PC-9 (cell line): ENCODE results near the gene GABRA1. TPM values are rescaled to one million over a fixed set of nuclear protein-coding genes. Genes with fewer than 3 reads are reported as not detected.

Source experiments
- BruUV-seq: library from RNA; stranded (reverse); fragments of 400-500 nt; replicated peaks from 2 replicates; lab custom pipeline; 2021; lab: Mats Ljungman, UMichigan
- CTCF ChIA-PET: fragments of 300-600 bp; sonication (Branson Sonifier 250); formaldehyde crosslinking; loops from one replicate; lab custom pipeline; 2022; ENCODE audit warnings: antibody characterized with exemption; lab: Charles Lee
- POLR2A ChIA-PET: fragments of 300-600 bp; sonication (Branson Sonifier 250); formaldehyde crosslinking; loops from one replicate; lab custom pipeline; 2022; ENCODE audit warnings: antibody characterized with exemption; ENCODE audit not compliant: unreplicated experiment; lab: Charles Lee
- DNase-seq, 2 experiments: peaks; one replicate each; pipeline versions ENCODE4 v3.0.0 to v3.0.0-alpha.2; 2015 to 2022; ENCODE audit warnings: mixed read lengths in 1 of 2
- H2AFZ ChIP-seq: fragments of 200-600 bp; sonication (generic); 2 replicates; pipeline ENCODE4 v1.8.1; 2017; ENCODE audit warnings: antibody characterized with exemption
- H3F3A ChIP-seq: fragments of 200-600 bp; sonication (generic); 2 replicates; pipeline ENCODE4 v1.8.1; 2017; ENCODE audit warnings: antibody characterized with exemption, mild to moderate bottlenecking, low read depth; ENCODE audit not compliant: insufficient read depth
- H3K27ac ChIP-seq: fragments of 200-600 bp; sonication (generic); 2 replicates; pipeline ENCODE4 v1.6.1; 2016; ENCODE audit warnings: mixed run types
- H3K27me3 ChIP-seq: fragments of 200-600 bp; sonication (generic); 2 replicates; pipeline ENCODE4 v1.6.1; 2016; ENCODE audit warnings: low read depth, mixed run types; ENCODE audit not compliant: insufficient read depth
- H3K36me3 ChIP-seq: fragments of 200-600 bp; sonication (generic); 2 replicates; pipeline ENCODE4 v1.6.1; 2016; ENCODE audit warnings: low read depth, mixed run types
- H3K4me1 ChIP-seq: fragments of 200-600 bp; sonication (generic); replicated peaks from 2 replicates; pipeline ENCODE4 v1.6.1; 2016; ENCODE audit warnings: mixed run types; ENCODE audit not compliant: insufficient read depth
- H3K4me2 ChIP-seq: fragments of 200-600 bp; sonication (generic); 2 replicates; pipeline ENCODE4 v1.6.1; 2017; ENCODE audit warnings: mixed run types
- H3K4me3 ChIP-seq: fragments of 200-600 bp; sonication (generic); 2 replicates; pipeline ENCODE4 v1.6.1; 2016; ENCODE audit warnings: mixed run types
- H3K79me2 ChIP-seq: fragments of 200-600 bp; sonication (generic); 2 replicates; pipeline ENCODE4 v1.6.1; 2017; ENCODE audit warnings: low read depth, mixed run types
- H3K9me2 ChIP-seq: fragments of 200-600 bp; sonication (generic); 2 replicates; pipeline ENCODE4 v1.8.1; 2017; ENCODE audit warnings: mild to moderate bottlenecking; ENCODE audit not compliant: insufficient read depth
- H3K9me3 ChIP-seq: fragments of 200-600 bp; sonication (generic); 2 replicates; pipeline ENCODE4 v1.8.1; 2016; ENCODE audit warnings: low read depth; ENCODE audit not compliant: insufficient read depth
- H4K20me1 ChIP-seq: fragments of 200-600 bp; sonication (generic); 2 replicates; pipeline ENCODE4 v1.8.1; 2017; ENCODE audit not compliant: insufficient read depth
- EZH2 ChIP-seq: fragments of 200-600 bp; sonication (generic); IDR thresholded peaks from 2 replicates; pipeline ENCODE4 v1.8.0; 2017; ENCODE audit warnings: antibody characterized with exemption, low read depth
- intact Hi-C: fragments of 100-400 bp; cut with micrococcal nuclease; formaldehyde crosslinking; loops from one replicate; pipeline ENCODE4 v1.10.0; 2022; ENCODE audit not compliant: unreplicated experiment
- total RNA-seq: library from RNA; stranded (reverse); gene quantifications from 2 replicates; pipeline ENCODE4 v1.2.3, GENCODE V29; 2021
- TF ChIP-seq, protein P1 (sequence below): fragments of 200-600 bp; sonication (generic); conservative IDR thresholded peaks from 2 replicates; pipeline ENCODE4 v1.6.1; 2017; ENCODE audit warnings: mixed run types, antibody characterized with exemption, mild to moderate bottlenecking, moderate library complexity

GABRA1 gene
- total RNA-seq, 1 experiment from 2014 or later, result not detected

- H3K9me3 ChIP-seq, result no peaks in the 10 kb centered on the region
- CTCF ChIA-PET, result no interaction called here
- no peak overlapping the region for H3K4me2 ChIP-seq
- H3K36me3 ChIP-seq, result no peaks in the 10 kb centered on the region
- no peaks in the 10 kb centered on the region for H4K20me1 ChIP-seq
- H3K4me3 ChIP-seq, result no peak overlapping the region
- no TSS peak for BruUV-seq
- TF ChIP-seq EZH2, result no peak
- TF ChIP-seq, protein P1, sequence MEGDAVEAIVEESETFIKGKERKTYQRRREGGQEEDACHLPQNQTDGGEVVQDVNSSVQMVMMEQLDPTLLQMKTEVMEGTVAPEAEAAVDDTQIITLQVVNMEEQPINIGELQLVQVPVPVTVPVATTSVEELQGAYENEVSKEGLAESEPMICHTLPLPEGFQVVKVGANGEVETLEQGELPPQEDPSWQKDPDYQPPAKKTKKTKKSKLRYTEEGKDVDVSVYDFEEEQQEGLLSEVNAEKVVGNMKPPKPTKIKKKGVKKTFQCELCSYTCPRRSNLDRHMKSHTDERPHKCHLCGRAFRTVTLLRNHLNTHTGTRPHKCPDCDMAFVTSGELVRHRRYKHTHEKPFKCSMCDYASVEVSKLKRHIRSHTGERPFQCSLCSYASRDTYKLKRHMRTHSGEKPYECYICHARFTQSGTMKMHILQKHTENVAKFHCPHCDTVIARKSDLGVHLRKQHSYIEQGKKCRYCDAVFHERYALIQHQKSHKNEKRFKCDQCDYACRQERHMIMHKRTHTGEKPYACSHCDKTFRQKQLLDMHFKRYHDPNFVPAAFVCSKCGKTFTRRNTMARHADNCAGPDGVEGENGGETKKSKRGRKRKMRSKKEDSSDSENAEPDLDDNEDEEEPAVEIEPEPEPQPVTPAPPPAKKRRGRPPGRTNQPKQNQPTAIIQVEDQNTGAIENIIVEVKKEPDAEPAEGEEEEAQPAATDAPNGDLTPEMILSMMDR, result no peak
- H3K4me1 ChIP-seq, result no peaks in the 10 kb centered on the region
- POLR2A ChIA-PET, result no interaction called here
- H3F3A ChIP-seq, result no peaks in the 10 kb centered on the region
- H3K27me3 ChIP-seq, result no peaks in the 10 kb centered on the region
- H3K27ac ChIP-seq, result no peak overlapping the region
- intact Hi-C loops, result no loop called here
- no peak overlapping the region for H2AFZ ChIP-seq
- DNase-seq, result no peak
- no peaks in the 10 kb centered on the region for H3K79me2 ChIP-seq
- no peaks in the 10 kb centered on the region; the same call in 1 of the 2 replicates for H3K9me2 ChIP-seq
Observed at GRCh38 chr5:161900981-161901380, 53.1 kb downstream of the GABRA1 start.

GRCh38 chr5:161921781-161922180 lies 73.9 kb downstream of the GABRA1 start:
- no peak for DNase-seq
- no peak for TF ChIP-seq EZH2
- TF ChIP-seq, protein P1, result no peak
- no peak overlapping the region for H3K27ac ChIP-seq
- H3K36me3 ChIP-seq, result no peaks in the 10 kb centered on the region
- H4K20me1 ChIP-seq, result no peaks in the 10 kb centered on the region
- no peak overlapping the region for H3K4me3 ChIP-seq
- no peaks in the 10 kb centered on the region for H3K4me1 ChIP-seq
- CTCF ChIA-PET, result no interaction called here
- H3K9me3 ChIP-seq, result no peaks in the 10 kb centered on the region
- intact Hi-C loops, result no loop called here
- no peaks in the 10 kb centered on the region for H3F3A ChIP-seq
- no peak overlapping the region for H2AFZ ChIP-seq
- no TSS peak for BruUV-seq
- no peaks in the 10 kb centered on the region for H3K27me3 ChIP-seq
- H3K4me2 ChIP-seq, result no peak overlapping the region
- H3K9me2 ChIP-seq, result no peaks in the 10 kb centered on the region
- POLR2A ChIA-PET, result no interaction called here
- H3K79me2 ChIP-seq, result no peaks in the 10 kb centered on the region

DNA sequence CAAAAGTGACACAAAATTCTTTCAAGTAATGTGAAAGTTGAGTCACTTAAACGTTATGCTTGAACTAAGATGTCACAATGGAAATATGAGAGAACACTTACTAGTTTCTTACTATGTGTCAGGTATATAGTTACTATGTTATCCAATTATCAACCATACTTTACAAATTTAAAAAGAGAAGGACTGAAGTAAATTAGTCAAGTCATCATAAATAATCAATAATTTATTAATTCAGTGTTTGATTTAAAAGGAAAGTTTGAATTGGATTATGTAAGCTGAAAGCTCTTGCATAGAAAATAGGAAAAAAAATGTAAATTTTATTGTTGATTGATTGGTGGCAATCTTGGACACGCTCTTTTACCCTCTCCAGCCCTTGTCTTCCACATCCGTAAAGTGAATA lies 76.3 kb downstream of the GABRA1 start:
- intact Hi-C loops, result no loop called here
- no peaks in the 10 kb centered on the region for H3K4me1 ChIP-seq
- no peaks in the 10 kb centered on the region for H3K36me3 ChIP-seq
- DNase-seq, result no peak
- no peaks in the 10 kb centered on the region for H3K79me2 ChIP-seq
- no peak overlapping the region for H3K4me3 ChIP-seq
- H3K27me3 ChIP-seq, result no peaks in the 10 kb centered on the region
- H3K9me3 ChIP-seq, result no peaks in the 10 kb centered on the region
- TF ChIP-seq, protein P1, result no peak
- no peak for TF ChIP-seq EZH2
- no peak overlapping the region for H2AFZ ChIP-seq
- no peaks in the 10 kb centered on the region for H3K9me2 ChIP-seq
- no peaks in the 10 kb centered on the region for H4K20me1 ChIP-seq
- ChIA-PET CTCF (no interaction called here), POLR2A (no interaction called here)
- H3K4me2 ChIP-seq, result no peak overlapping the region
- H3K27ac ChIP-seq, result no peak overlapping the region
- no peaks in the 10 kb centered on the region for H3F3A ChIP-seq
- no TSS peak for BruUV-seq
